A549 (cell line): Measurements from ENCODE around the gene LAMA2. TPM values are rescaled to one million over a fixed set of nuclear protein-coding genes. Genes with fewer than 3 reads are reported as not detected.

Experiments used
- ATAC-seq, 2 experiments: fragments of 200-7000 bp in 1 of 2; fragments of >200 bp in 1 of 2; cut with Nextera tagmentation in 1 of 2; cut with Tn5 transposase in 1 of 2; 3 replicates each; pipeline versions ENCODE4 v1.8.0 to v1.9.1; 2018 to 2020; ENCODE audit warnings: mild to moderate bottlenecking in 1 of 2, moderate library complexity in 1 of 2
- CTCF ChIA-PET: fragments of 300-600 bp; sonication (Branson Sonifier 250); formaldehyde crosslinking; extraction: SDS; loops from one replicate; lab custom pipeline; 2021; ENCODE audit warnings: antibody characterized with exemption, inconsistent platforms; lab: Yijun Ruan, JAX
- POLR2A ChIA-PET: fragments of 350-600 bp; formaldehyde crosslinking; extraction: SDS; loops from one replicate; lab custom pipeline; 2021; ENCODE audit warnings: antibody characterized with exemption, inconsistent platforms; lab: Yijun Ruan, JAX
- DNase-seq, 2 experiments: peaks; one replicate each; pipeline versions ENCODE4 v3.0.0 to v3.0.0-alpha.2; 2011 to 2016; ENCODE audit warnings: low read depth in 1 of 2, low spot score in 1 of 2
- FAIRE-seq: peaks from 2 replicates; lab custom pipeline; 2011; peaks lifted over from hg19 to GRCh38; lab: Jason Lieb, UNC
- H3K27ac ChIP-seq, 2 experiments: fragments of >200 bp; sonication (Bioruptor Twin); formaldehyde crosslinking; 3 replicates each; pipeline ENCODE4 v1.5.1; 2016 to 2017
- H3K4me1 ChIP-seq: fragments of >200 bp; sonication (Bioruptor Twin); formaldehyde crosslinking; 3 replicates; pipeline ENCODE4 v1.6.1; 2016
- H3K4me2 ChIP-seq: fragments of >200 bp; sonication (Bioruptor Twin); formaldehyde crosslinking; 3 replicates; pipeline ENCODE4 v1.6.1; 2016
- H3K4me3 ChIP-seq: fragments of >200 bp; sonication (Bioruptor Twin); formaldehyde crosslinking; 3 replicates; pipeline ENCODE4 v1.5.1; 2016
- H3K9me3 ChIP-seq: fragments of >200 bp; sonication (Bioruptor Twin); formaldehyde crosslinking; 3 replicates; pipeline ENCODE4 v1.6.1; 2016
- CBX2 ChIP-seq: fragments of 200-600 bp; sonication (generic); IDR thresholded peaks from 2 replicates; pipeline ENCODE4 v1.6.1; 2016; ENCODE audit warnings: low read depth, mild to moderate bottlenecking, borderline replicate concordance
- CHD2 ChIP-seq: fragments of 150-350 bp; IDR thresholded peaks from 2 replicates; pipeline ENCODE4 v1.6.1; 2014; ENCODE audit warnings: low read length; ENCODE audit not compliant: partially characterized antibody
- ELK1 ChIP-seq: fragments of 150-350 bp; IDR thresholded peaks from 2 replicates; pipeline ENCODE4 v1.6.1; 2014; ENCODE audit warnings: low read depth, mild to moderate bottlenecking, low read length
- ESRRA ChIP-seq: fragments of 150-350 bp; IDR thresholded peaks from 2 replicates; pipeline ENCODE4 v1.6.1; 2014; ENCODE audit warnings: mild to moderate bottlenecking, low read length, borderline replicate concordance
- FOSB ChIP-seq: fragments of 250-450 bp; sonication (Bioruptor Pico); IDR thresholded peaks from 2 replicates; pipeline ENCODE4 v1.5.0; 2020; ENCODE audit warnings: mild to moderate bottlenecking, moderate library complexity
- FOSL2 ChIP-seq, 2 experiments: fragments of 450-650 bp in 1 of 2; fragments of >200 bp in 1 of 2; sonication (Bioruptor Twin) in 1 of 2; formaldehyde crosslinking; IDR thresholded peaks; 2 replicates each; pipeline versions ENCODE4 v1.5.0 to v1.6.1; 2016 to 2020; ENCODE audit warnings: mild to moderate bottlenecking in 1 of 2, moderate library complexity in 1 of 2
- FOXS1 ChIP-seq: fragments of 250-450 bp; sonication (Bioruptor Pico); IDR thresholded peaks from 2 replicates; pipeline ENCODE4 v1.5.0; 2020; ENCODE audit warnings: mild to moderate bottlenecking, moderate library complexity
- HES2 ChIP-seq: fragments of >200 bp; sonication (Bioruptor Twin); formaldehyde crosslinking; IDR thresholded peaks from 2 replicates; pipeline ENCODE4 v1.6.1; 2016
- HEYL ChIP-seq: fragments of 250-450 bp; sonication (Bioruptor Pico); IDR thresholded peaks from 2 replicates; pipeline ENCODE4 v1.8.0; 2021; ENCODE audit warnings: mild to moderate bottlenecking, moderate library complexity
- HMGXB4 ChIP-seq: fragments of 250-450 bp; sonication (Bioruptor Pico); IDR thresholded peaks from 2 replicates; pipeline ENCODE4 v1.5.0; 2021; ENCODE audit warnings: mild to moderate bottlenecking, moderate library complexity, borderline replicate concordance
- KDM5A ChIP-seq: fragments of 200-600 bp; sonication (generic); IDR thresholded peaks from 2 replicates; pipeline ENCODE4 v1.6.1; 2016; ENCODE audit warnings: antibody characterized with exemption, mild to moderate bottlenecking
- MAZ ChIP-seq: fragments of 150-350 bp; IDR thresholded peaks from 2 replicates; pipeline ENCODE4 v1.6.1; 2014; ENCODE audit warnings: antibody characterized with exemption, low read depth, low read length, borderline replicate concordance
- POLR2A ChIP-seq: IDR thresholded peaks from 2 replicates; pipeline ENCODE4 v1.6.1; 2012; ENCODE audit warnings: mild to moderate bottlenecking, low read length
- POLR2AphosphoS2 ChIP-seq: conservative IDR thresholded peaks from 2 replicates; pipeline ENCODE4 v1.6.1; 2012; ENCODE audit warnings: low read length, improper control_type of control experiment, inconsistent platforms
- RAD21 ChIP-seq, 2 experiments: fragments of >200 bp in 1 of 2; sonication (Bioruptor Twin) in 1 of 2; formaldehyde crosslinking in 1 of 2; IDR thresholded peaks in 1 of 2; conservative IDR thresholded peaks in 1 of 2; 2 replicates in 1 of 2; 3 replicates in 1 of 2; pipeline ENCODE4 v1.6.1; 2012 to 2018; ENCODE audit warnings: inconsistent platforms in 1 of 2
- RARB ChIP-seq: fragments of 250-450 bp; sonication (Bioruptor Pico); IDR thresholded peaks from 2 replicates; pipeline ENCODE4 v1.8.0; 2021; ENCODE audit warnings: mild to moderate bottlenecking, moderate library complexity
- RCOR1 ChIP-seq: fragments of 150-350 bp; IDR thresholded peaks from 2 replicates; pipeline ENCODE4 v1.6.1; 2014; ENCODE audit warnings: antibody characterized with exemption, low read length, low read depth
- REST ChIP-seq: fragments of 200-600 bp; sonication (generic); IDR thresholded peaks from 2 replicates; pipeline ENCODE4 v1.6.1; 2016; ENCODE audit warnings: antibody characterized with exemption, mild to moderate bottlenecking, moderate library complexity
- TFCP2L1 ChIP-seq: fragments of 250-450 bp; sonication (Bioruptor Pico); IDR thresholded peaks from 2 replicates; pipeline ENCODE4 v1.5.0; 2021; ENCODE audit warnings: mild to moderate bottlenecking
- ZFP36 ChIP-seq: fragments of 450-650 bp; IDR thresholded peaks from 2 replicates; pipeline ENCODE4 v1.6.1; 2014; ENCODE audit warnings: borderline replicate concordance; ENCODE audit not compliant: partially characterized antibody
- ZNF302 ChIP-seq: fragments of 250-450 bp; sonication (Bioruptor Pico); IDR thresholded peaks from 2 replicates; pipeline ENCODE4 v1.9.0; 2021; ENCODE audit warnings: inconsistent platforms, mild to moderate bottlenecking, moderate library complexity
- ZSCAN20 ChIP-seq: fragments of 250-450 bp; sonication (Bioruptor Pico); IDR thresholded peaks from 2 replicates; pipeline ENCODE4 v1.8.0; 2022; ENCODE audit warnings: mild to moderate bottlenecking, moderate library complexity
- WGBS: methylation state at CpG from one replicate; pipeline ENCODE4 v1.1.6; 2017; ENCODE audit errors: missing lambda C conversion rate; 5-methylcytosine and 5-hydroxymethylcytosine counted together
- polyA plus RNA-seq, 4 experiments: library from polyadenylated mRNA; depleted of rRNA in 3 of 4; stranded (reverse); fragments of >200 nt; fragmentation: RNase III in 1 of 4; extraction: RNeasy Plus Mini Kit Qiagen cat#74134 plus additional on column Dnase treatment in 1 of 4; gene quantifications; 2 replicates in 3 of 4; 3 replicates in 1 of 4; pipeline ENCODE4 v1.2.3, GENCODE V29; 2011 to 2017

The LAMA2 gene
- polyA plus RNA-seq, 2 of the 4 experiments (the other 2 are of a cell fraction), result 0.21 to 1.3 TPM

GRCh38 chr6:128888444-128889175 is 5.7 kb downstream of the LAMA2 start (continued):
- TF ChIP-seq REST, result no peak
- TF ChIP-seq ZSCAN20 (CRISPR knock-in tag), result no peak

- ATAC-seq (no peak), FAIRE-seq (no peak), DNase-seq (no peak)
- WGBS, result 32% methylated on average over 5 of the region's 5 CpGs
- Histone ChIP-seq H3K27ac (no peak overlapping the region), H3K4me1 (no peaks in the 10 kb centered on the region), H3K4me3 (no peak overlapping the region), H3K9me3 (no peaks in the 10 kb centered on the region), H3K4me2 (no peak overlapping the region)
- CTCF ChIA-PET, result no interaction called here
- POLR2A ChIA-PET, result no interaction called here
- TF ChIP-seq ZFP36, result no peak
- TF ChIP-seq, all 56 proteins: peak for 0
These were observed 6.9 kb downstream of the LAMA2 start for GRCh38 chr6:128889870-128890269.

- H3K4me1 ChIP-seq, result no peaks in the 10 kb centered on the region
- 5% methylated on average over 2 of the region's 2 CpGs for WGBS
- CTCF ChIA-PET, result no interaction called here
These were observed 9.1 kb downstream of the LAMA2 start for GRCh38 chr6:128892079-128892478.

More at GRCh38 chr6:128892079-128892478, 9.1 kb downstream of the LAMA2 start:
- POLR2A ChIA-PET, result no interaction called here
- Histone ChIP-seq H3K4me2 (no peak overlapping the region), H3K4me3 (no peak overlapping the region), H3K9me3 (no peaks in the 10 kb centered on the region), H3K27ac (no peak overlapping the region)
- TF ChIP-seq POLR2A, result no peak
- no peak for TF ChIP-seq KDM5A
- TF ChIP-seq HES2, result no peak
- TF ChIP-seq RARB, result no peak
- TF ChIP-seq ZNF302, result no peak
- TF ChIP-seq MAZ, result no peak
- no peak for TF ChIP-seq ESRRA
- TF ChIP-seq RAD21 (conservative IDR thresholded peaks at IDR 0.05 in 1 of 2, IDR thresholded peaks at IDR 0.05 in 1 of 2), result no peak
- TF ChIP-seq CBX2, result no peak
- no peak for TF ChIP-seq FOSB (CRISPR knock-in tag)
- no peak for TF ChIP-seq ELK1
- TF ChIP-seq ZFP36, result no peak
- TF ChIP-seq HMGXB4, result no peak
- TF ChIP-seq TFCP2L1 (CRISPR knock-in tag), result no peak
- TF ChIP-seq HEYL (CRISPR knock-in tag), result no peak
- TF ChIP-seq POLR2AphosphoS2, result no peak
- no peak for TF ChIP-seq FOXS1 (CRISPR knock-in tag)
- TF ChIP-seq CHD2, result no peak
- no peak for TF ChIP-seq RCOR1
- TF ChIP-seq FOSL2 (IDR thresholded peaks at IDR 0.05), result no peak
- no peak for TF ChIP-seq FOSL2 (CRISPR knock-in tag; IDR thresholded peaks at IDR 0.05)
- FAIRE-seq, result no peak
- no peak for DNase-seq
- no peak for ATAC-seq
